ENCODE data around the gene NFIC.
"Not testable (repeated sequence)": the region's sequence is repeated elsewhere in the genome, so short reads cannot be mapped to it uniquely, and the experiment has no call there.

Gene NFIC

DNA sequence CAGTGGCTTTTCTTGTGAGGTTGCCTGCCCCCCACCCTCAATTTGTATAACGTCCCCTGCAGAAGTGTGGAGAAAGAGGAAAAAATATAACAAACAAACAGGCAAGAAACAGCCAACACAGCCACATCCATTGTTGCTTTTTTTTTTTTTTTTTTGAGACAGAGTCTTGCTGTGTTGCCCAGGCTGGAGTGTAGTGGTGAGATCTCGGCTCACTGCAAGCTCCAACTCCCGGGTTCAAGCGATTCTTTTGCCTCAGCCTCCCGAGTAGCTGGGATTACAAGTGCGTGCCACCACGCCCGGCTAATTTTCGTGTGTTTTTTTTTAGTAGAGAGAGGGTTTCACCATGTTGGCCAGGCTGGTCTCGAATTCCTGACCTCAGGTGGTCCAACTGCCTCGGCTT lies 17.9 kb upstream of the NFIC start:
- WGBS (ENCODE audit: insufficient coverage, insufficient read length) = no CpG with 5 or more reads among the region's 11 CpGs
- H3K27ac ChIP-seq (ENCODE audit: low read length); H3K9me3 ChIP-seq (ENCODE audit: control insufficient read depth, insufficient read depth, low read length); H3K4me1 ChIP-seq (ENCODE audit: control insufficient read depth, insufficient read depth, low read length); H3K4me3 ChIP-seq (ENCODE audit: low read length); DNase-seq (ENCODE audit: low read depth, low spot score); H3K27me3 ChIP-seq (ENCODE audit: control insufficient read depth, insufficient read depth, low read length); H3K36me3 ChIP-seq (ENCODE audit: control insufficient read depth, insufficient read depth, low read length): not testable (repeated sequence)

DNA sequence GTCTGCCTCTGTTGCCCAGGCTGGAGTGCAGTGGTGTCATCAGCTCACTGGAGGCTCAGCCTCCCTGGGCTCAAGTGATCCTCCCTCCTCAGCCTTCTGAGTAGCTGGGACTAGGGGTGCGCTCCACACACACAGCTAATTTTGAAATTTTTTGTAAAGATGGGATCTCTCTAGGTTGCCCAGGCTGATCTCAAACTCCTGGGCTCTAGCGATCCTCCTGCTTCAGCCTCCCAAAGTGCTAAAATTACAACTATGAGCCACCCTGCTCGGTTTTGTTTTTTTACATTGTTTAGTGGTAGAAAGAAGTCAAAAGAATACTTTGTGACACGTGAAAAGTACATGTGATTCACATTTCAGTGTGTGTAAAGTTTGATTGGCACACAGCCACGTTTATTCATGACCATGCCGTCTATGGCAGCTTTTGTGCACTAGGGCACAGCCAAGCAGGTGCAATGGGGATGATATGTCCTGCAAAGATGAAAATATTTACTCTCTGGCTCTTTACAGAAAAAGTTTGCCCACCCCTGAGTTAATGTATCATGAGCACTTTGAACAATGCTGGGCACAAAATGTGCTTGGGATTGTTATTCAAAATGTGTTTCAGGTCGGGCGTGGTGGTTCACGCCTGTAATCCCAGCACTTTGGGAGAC lies 16.2 kb upstream of the NFIC start:
- H3K36me3 ChIP-seq (ENCODE audit: control insufficient read depth, insufficient read depth, low read length) = no peaks in the 10 kb centered on the region
- H3K27ac ChIP-seq (ENCODE audit: low read length) = no peak overlapping the region
- H3K27me3 ChIP-seq (ENCODE audit: control insufficient read depth, insufficient read depth, low read length) = peaks cover 1% of the 10 kb centered on the region; the same call in 1 of the 2 replicates
- no peak for DNase-seq (ENCODE audit: low read depth, low spot score)
- no peak overlapping the region for H3K4me3 ChIP-seq (ENCODE audit: low read length)
- no peaks in the 10 kb centered on the region for H3K4me1 ChIP-seq (ENCODE audit: control insufficient read depth, insufficient read depth, low read length)
- whole genome bisulfite sequencing (ENCODE audit: insufficient coverage, insufficient read length) = no CpG with 5 or more reads among the region's 9 CpGs
- H3K9me3 ChIP-seq (ENCODE audit: control insufficient read depth, insufficient read depth, low read length) = no peaks in the 10 kb centered on the region

DNA sequence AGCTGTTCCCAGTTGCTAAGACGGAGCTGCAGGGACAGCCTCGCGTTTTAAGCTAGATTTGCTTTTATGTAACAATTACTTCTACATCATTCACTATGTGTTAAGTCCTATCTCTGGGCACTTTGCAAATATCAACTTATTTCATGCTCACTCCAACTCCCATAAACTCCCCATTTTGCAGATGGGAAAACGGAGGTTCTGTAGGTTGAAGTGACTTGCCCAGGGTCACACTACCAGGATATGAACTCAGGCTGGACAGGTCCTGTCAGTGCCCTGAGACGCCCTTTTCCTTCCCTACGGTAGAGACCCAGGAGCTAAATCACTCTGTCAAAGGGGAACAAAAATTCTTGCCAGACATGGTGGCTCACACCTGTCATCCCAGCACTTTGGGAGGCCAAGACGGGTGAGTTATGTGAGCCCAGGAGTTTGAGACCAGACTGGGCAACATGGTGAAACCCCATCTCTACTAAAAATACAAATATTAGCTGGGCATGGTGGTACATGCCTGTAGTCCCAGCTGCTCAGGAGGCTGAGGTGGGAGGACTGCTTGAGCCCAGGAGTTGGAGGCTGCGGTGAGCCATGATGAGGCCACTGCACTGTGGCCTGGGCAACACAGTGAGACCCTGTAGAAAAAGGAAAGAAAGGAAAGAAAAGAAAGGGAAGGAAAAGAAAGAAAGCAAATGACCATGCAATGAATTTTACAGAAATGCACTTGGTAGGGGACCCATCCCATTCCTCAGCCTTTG lies 14.5 kb upstream of the NFIC start:
- no peak for DNase-seq (ENCODE audit: low read depth, low spot score)
- Histone ChIP-seq H3K27ac (ENCODE audit: low read length) (no peak overlapping the region), H3K4me1 (ENCODE audit: control insufficient read depth, insufficient read depth, low read length) (no peaks in the 10 kb centered on the region), H3K9me3 (ENCODE audit: control insufficient read depth, insufficient read depth, low read length) (no peaks in the 10 kb centered on the region), H3K27me3 (ENCODE audit: control insufficient read depth, insufficient read depth, low read length) (peaks cover 9% of the 10 kb centered on the region), H3K4me3 (ENCODE audit: low read length) (no peak overlapping the region), H3K36me3 (ENCODE audit: control insufficient read depth, insufficient read depth, low read length) (no peaks in the 10 kb centered on the region)
- WGBS (ENCODE audit: insufficient coverage, insufficient read length) = no CpG with 5 or more reads among the region's 8 CpGs

DNA sequence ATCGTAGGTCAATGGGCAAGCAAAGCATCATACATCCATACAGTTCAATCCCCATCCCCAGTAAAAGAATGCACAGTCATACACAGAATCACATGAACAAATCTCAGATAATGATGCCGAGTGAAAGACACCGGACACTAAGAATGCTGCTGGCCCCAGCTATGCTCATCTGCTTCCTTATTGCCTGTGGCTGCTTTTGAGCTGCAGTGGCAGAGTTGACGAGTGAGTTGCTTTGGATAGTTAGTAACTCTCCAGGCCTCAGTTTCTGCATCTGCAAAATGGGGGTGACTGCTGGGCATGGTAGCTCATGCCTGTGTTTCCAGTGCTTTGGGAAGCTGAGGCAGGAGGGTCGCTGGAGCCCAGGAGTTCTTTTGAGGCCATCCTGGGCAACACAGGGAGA lies 12.9 kb upstream of the NFIC start:
- H3K27me3 ChIP-seq (ENCODE audit: control insufficient read depth, insufficient read depth, low read length) = peaks cover 23% of the 10 kb centered on the region
- H3K9me3 ChIP-seq (ENCODE audit: control insufficient read depth, insufficient read depth, low read length) = no peaks in the 10 kb centered on the region
- H3K27ac ChIP-seq (ENCODE audit: low read length) = no peak overlapping the region
- H3K4me1 ChIP-seq (ENCODE audit: control insufficient read depth, insufficient read depth, low read length) = no peaks in the 10 kb centered on the region; the same call in 1 of the 2 replicates
- H3K4me3 ChIP-seq (ENCODE audit: low read length) = no peak overlapping the region
- DNase-seq (ENCODE audit: low read depth, low spot score) = no peak
- no CpG with 5 or more reads among the region's 5 CpGs for WGBS (ENCODE audit: insufficient coverage, insufficient read length)
- no peaks in the 10 kb centered on the region for H3K36me3 ChIP-seq (ENCODE audit: control insufficient read depth, insufficient read depth, low read length)

DNA sequence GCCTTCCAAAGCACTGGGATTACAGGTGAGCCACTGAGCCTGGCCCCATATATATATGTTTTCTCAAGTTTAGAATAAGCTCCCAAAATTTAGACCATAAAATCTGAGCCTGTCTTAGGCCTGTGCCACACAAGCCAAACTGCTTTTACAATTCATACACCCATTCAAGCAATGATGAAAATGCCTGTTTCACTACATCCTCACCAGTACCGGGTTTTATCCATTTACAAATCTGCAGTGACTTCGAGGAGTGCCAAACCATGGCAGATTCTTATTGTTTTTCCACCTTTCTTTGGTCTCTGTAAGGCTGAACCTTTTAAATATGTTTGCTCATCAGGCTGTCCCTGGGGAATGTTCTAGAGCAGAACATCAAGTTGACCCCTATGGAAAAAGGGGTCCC lies 9.6 kb upstream of the NFIC start:
- Histone ChIP-seq H3K27ac (ENCODE audit: low read length) (no peak overlapping the region), H3K36me3 (ENCODE audit: control insufficient read depth, insufficient read depth, low read length) (no peaks in the 10 kb centered on the region), H3K9me3 (ENCODE audit: control insufficient read depth, insufficient read depth, low read length) (no peaks in the 10 kb centered on the region), H3K4me3 (ENCODE audit: low read length) (no peak overlapping the region), H3K4me1 (ENCODE audit: control insufficient read depth, insufficient read depth, low read length) (peaks cover 4% of the 10 kb centered on the region; the same call in 1 of the 2 replicates), H3K27me3 (ENCODE audit: control insufficient read depth, insufficient read depth, low read length) (peaks cover 45% of the 10 kb centered on the region)
- no CpG with 5 or more reads among the region's 2 CpGs for WGBS (ENCODE audit: insufficient coverage, insufficient read length)
- DNase-seq (ENCODE audit: low read depth, low spot score) = no peak

DNA sequence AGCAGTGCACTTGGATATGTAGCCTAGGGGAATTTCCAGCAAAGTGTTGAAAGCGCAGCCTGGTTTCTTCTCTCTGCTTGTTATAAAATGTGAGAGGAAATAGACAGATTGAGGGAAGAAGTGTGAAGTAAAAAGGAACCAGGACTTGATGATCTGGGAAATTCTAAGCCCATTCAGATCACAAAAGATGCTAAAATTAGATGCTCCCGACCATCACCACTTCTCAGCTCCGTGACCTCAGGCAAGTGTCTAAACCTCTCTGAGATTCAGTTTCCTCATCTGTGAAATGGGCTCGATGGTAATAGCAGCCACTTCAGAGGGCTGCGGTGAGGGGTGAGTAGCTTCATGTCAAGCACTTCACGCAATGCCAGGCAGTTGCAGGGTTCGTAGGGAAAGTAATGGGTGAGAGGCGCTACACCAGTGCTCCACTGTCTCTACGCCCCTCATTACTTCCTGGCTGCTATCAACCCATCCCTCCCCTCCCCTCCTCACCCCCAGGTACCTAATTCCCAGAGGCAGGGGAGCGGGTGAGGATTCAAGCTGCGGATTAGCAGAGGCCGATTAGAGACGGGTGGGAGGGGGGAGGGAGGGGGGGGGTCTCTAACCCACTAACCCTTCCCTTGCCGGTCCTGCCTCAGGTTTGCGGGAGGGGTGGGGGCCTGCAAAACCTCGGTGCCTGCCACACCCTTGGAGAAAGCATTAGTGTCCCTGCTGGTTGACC lies 9.0 kb upstream of the NFIC start:
- Histone ChIP-seq H3K4me3 (ENCODE audit: low read length) (no peak overlapping the region), H3K9me3 (ENCODE audit: control insufficient read depth, insufficient read depth, low read length) (no peaks in the 10 kb centered on the region), H3K27ac (ENCODE audit: low read length) (no peak overlapping the region), H3K36me3 (ENCODE audit: control insufficient read depth, insufficient read depth, low read length) (no peaks in the 10 kb centered on the region), H3K4me1 (ENCODE audit: control insufficient read depth, insufficient read depth, low read length) (peaks cover 4% of the 10 kb centered on the region; the same call in 1 of the 2 replicates), H3K27me3 (ENCODE audit: control insufficient read depth, insufficient read depth, low read length) (peaks cover 52% of the 10 kb centered on the region)
- no CpG with 5 or more reads among the region's 16 CpGs for WGBS (ENCODE audit: insufficient coverage, insufficient read length)
- DNase-seq (ENCODE audit: low read depth, low spot score) = no peak

DNA sequence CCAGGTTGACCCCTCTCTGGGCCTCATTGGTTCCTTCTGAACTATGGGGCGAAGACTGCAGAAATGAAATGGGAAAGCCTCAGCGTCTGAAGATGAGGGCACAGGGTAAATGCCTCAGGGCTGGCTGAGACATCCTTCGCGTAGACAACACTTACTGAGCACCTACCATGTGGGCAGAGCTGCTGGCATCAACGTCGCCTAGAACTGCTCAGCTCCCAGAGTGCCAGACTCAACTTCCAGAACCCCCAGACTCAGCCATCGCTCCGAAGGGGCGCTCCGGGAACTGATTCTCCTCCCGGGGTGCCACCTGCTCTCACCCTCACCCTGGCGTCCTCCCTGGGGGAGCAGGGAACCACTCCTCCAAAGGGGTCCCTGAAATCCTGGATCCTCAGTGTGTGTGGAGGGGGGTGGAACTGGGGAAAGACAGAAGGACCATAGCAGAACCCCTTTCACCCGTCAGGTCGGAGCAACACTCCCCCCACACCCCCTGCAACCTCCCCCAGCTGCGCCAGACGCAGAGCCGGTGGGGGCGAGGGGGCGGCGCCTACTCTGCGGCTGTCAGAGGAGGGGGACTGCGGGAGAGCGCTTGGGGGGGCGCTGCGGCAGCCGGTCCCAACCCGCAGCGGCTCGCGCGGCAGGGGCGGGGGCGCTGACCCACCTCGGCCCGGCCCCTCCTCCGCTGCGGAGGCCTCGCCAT lies 8.2 kb upstream of the NFIC start:
- DNase-seq (ENCODE audit: low read depth, low spot score) = no peak
- Histone ChIP-seq H3K4me1 (ENCODE audit: control insufficient read depth, insufficient read depth, low read length) (peaks cover 4% of the 10 kb centered on the region; the same call in 1 of the 2 replicates), H3K4me3 (ENCODE audit: low read length) (no peak overlapping the region), H3K36me3 (ENCODE audit: control insufficient read depth, insufficient read depth, low read length) (no peaks in the 10 kb centered on the region), H3K27ac (ENCODE audit: low read length) (no peak overlapping the region), H3K27me3 (ENCODE audit: control insufficient read depth, insufficient read depth, low read length) (peaks cover 57% of the 10 kb centered on the region), H3K9me3 (ENCODE audit: control insufficient read depth, insufficient read depth, low read length) (no peaks in the 10 kb centered on the region)
- no CpG with 5 or more reads among the region's 38 CpGs for WGBS (ENCODE audit: insufficient coverage, insufficient read length)

DNA sequence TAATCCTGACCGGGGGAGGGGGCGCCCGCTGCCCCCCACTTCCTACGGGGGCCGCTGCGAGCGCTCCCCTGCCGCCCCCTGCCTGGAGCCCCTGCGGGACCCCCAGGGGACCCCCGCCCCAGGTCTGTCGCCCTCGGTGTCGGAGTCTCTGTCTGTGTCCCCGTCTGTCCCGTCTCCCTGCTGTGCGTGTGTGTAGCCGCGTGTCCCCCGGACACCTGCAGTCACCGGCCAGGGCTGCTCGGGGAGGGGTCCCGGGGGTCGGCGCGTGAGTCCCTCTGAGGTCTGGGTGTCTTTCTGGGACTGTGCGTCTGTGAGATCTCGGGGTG lies 7.7 kb upstream of the NFIC start:
- H3K4me1 ChIP-seq (ENCODE audit: control insufficient read depth, insufficient read depth, low read length) = peaks cover 4% of the 10 kb centered on the region; the same call in 1 of the 2 replicates
- DNase-seq (ENCODE audit: low read depth, low spot score) = no peak
- no peak overlapping the region for H3K4me3 ChIP-seq (ENCODE audit: low read length)
- no peak overlapping the region for H3K27ac ChIP-seq (ENCODE audit: low read length)
- WGBS (ENCODE audit: insufficient coverage, insufficient read length) = no CpG with 5 or more reads among the region's 27 CpGs
- H3K36me3 ChIP-seq (ENCODE audit: control insufficient read depth, insufficient read depth, low read length) = no peaks in the 10 kb centered on the region
- peaks cover 62% of the 10 kb centered on the region for H3K27me3 ChIP-seq (ENCODE audit: control insufficient read depth, insufficient read depth, low read length)
- H3K9me3 ChIP-seq (ENCODE audit: control insufficient read depth, insufficient read depth, low read length) = no peaks in the 10 kb centered on the region

DNA sequence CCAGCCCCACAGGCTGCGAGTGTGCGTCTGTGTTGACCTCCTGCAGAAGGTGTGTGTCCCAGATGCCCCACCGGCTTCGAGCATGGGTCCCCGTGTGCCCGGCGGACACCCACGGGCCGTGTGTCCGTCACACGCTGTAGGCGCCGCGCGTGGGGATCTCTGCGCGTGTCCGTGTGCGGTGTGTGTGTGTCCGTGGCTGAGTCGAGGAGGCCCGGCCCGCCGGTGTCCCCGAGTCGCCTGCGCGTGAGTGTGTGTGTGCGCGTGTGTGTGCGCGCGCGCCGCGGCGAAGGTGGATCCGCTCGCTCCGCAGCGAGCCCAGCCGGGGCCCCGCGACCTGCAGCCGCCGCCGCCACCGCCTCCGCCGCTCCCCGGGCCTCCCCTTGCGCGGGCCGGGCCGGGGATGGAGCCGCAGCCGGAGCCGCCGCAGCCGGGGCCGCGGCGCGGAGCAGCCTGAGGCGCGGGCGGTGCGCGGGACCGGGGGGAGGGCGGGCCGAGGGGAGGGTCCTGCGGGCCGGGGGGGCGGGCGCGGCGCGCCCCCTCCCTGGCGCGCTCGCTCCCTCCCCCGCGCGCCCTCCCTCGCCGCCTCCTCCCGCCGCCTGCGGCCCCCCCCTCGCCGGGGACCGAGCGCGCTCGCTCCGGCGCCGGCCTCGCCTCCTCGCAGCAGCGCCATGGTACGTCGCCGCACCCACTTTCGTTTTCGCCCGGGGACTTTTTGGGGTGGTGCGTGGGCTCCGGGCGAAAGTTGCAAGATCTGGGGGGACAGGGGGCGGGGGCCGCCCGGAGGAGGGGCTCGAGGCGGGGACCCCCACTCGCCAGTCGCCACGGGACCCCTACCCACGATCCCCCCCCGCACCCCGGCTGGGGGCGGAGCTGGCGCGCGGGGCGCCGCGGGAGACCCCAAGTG lies 7.1 kb upstream of the NFIC start:
- H3K4me3 ChIP-seq (ENCODE audit: low read length) = peak overlapping the region; percentile 30; the same call in 1 of the 2 replicates
- peaks cover 68% of the 10 kb centered on the region for H3K27me3 ChIP-seq (ENCODE audit: control insufficient read depth, insufficient read depth, low read length)
- no peaks in the 10 kb centered on the region for H3K9me3 ChIP-seq (ENCODE audit: control insufficient read depth, insufficient read depth, low read length)
- no CpG with 5 or more reads among the region's 129 CpGs for WGBS (ENCODE audit: insufficient coverage, insufficient read length)
- no peak for DNase-seq (ENCODE audit: low read depth, low spot score)
- no peak overlapping the region for H3K27ac ChIP-seq (ENCODE audit: low read length)
- H3K4me1 ChIP-seq (ENCODE audit: control insufficient read depth, insufficient read depth, low read length) = peaks cover 4% of the 10 kb centered on the region; the same call in 1 of the 2 replicates
- no peaks in the 10 kb centered on the region for H3K36me3 ChIP-seq (ENCODE audit: control insufficient read depth, insufficient read depth, low read length)
